Stimulated activated CD8-positive, alpha-beta memory T cell treated with anti-CD3 and anti-CD28 coated beads, Interleukin-4, amount 100 ng/mL, for 4 hours (primary cell): ENCODE measurements around the gene UBTF.
A peak's percentile ranks its signal among the peaks of the same experiment; 100 is the strongest.

Experiments
- DNase-seq, 2 donors: peaks; one replicate each; pipeline ENCODE4 v3.0.0-alpha.2; 2020; ENCODE audit warnings: low read depth in 2 of 2, low spot score in 1 of 2

UBTF gene

DNA sequence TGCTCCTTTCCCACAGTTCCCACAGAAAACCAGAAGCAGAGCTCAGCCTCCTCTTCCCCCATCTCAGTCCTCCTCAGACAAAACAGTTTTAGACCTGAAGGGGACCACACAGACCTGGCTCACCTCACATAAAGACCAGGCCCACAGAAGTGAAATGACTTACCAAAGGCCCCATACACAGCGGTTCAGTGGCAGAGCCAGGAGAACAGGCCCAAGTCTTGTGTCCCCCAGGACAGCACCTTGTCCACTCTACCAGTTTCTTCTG is 5.3 kb downstream of the UBTF start:
- DNase-seq = no peak

DNA sequence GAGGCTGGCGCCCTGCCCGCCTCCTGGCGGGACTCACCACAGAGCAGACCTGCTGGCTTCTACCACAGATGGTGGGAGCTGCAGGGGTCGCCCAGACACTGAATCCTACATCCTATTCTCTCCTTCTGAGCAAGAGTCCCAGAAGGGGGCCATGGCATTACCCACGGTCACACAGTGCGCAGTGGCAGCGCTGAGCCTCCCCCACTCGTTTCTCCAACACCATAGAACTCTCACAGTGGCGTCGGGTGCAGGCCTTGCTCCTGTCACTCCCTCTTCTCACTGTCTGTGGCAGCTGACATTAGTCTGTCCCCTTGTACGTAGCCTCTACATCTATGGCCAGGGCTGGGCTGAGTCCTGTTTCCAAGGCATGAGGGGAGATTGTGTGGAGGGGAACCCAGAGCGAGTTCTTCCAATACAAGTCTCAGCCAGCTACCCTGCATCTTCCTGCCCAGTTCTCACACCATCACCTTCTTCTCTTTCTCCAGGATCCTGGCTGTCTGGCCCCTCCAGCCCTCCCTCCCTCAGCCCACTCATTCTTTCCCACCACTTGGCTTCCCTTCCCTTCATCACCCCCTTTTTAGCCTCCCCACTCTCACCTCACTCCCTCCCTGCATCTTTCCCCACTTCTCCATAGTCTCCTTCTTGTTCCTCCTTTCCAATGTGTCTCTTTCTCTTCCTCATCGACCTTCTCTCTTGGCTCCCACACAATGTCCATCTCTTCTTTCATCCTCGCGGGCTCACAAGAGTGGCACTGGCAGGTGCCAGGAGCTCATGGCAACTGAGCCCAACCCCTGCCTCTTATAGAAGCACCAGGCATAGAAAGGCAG is 5.9 kb downstream of the UBTF start:
- no peak for DNase-seq

DNA sequence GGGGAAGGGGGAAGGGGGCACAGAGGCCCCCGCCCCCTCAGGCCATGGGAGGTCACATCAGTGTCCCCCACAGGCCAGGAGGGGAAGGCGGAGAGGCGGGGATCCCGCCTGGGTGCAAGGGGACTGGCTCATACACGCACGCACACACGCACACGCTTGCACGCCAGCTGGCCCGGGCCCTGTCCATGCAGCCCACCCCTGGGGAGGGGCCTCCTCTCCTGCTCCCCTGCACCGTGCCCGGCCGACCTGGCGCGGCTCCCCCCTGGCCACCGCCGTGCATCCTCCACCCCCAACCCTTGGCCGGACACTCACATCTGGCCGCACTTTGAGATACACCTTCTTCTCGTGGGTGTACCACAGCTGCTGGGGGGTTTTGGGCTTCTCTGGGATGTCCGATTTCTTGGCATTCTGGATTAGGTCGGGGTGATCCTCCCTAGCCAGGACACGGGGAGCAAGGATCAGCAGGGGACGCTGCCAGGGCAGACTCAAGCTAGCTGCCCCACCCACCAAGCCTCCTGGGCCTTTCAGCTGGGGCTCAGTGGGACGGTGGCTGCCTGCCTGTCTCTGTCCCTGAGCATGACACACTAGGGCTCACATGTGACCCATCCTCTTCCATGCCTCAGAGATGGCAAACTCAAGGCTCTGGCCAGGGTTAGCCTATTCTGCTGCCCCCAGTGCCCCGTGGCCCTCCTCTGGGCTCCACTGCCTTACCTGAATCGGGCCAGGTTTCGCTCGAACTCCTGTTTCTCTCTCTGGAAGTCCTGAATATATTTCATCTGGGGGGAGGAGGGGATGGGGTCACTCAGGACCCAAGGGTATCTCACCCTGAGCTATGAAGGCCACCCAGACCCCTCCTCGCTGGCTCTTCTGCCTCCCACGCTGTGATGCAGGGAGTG is 6.7 kb downstream of the UBTF start:
- DNase-seq = no peak

DNA sequence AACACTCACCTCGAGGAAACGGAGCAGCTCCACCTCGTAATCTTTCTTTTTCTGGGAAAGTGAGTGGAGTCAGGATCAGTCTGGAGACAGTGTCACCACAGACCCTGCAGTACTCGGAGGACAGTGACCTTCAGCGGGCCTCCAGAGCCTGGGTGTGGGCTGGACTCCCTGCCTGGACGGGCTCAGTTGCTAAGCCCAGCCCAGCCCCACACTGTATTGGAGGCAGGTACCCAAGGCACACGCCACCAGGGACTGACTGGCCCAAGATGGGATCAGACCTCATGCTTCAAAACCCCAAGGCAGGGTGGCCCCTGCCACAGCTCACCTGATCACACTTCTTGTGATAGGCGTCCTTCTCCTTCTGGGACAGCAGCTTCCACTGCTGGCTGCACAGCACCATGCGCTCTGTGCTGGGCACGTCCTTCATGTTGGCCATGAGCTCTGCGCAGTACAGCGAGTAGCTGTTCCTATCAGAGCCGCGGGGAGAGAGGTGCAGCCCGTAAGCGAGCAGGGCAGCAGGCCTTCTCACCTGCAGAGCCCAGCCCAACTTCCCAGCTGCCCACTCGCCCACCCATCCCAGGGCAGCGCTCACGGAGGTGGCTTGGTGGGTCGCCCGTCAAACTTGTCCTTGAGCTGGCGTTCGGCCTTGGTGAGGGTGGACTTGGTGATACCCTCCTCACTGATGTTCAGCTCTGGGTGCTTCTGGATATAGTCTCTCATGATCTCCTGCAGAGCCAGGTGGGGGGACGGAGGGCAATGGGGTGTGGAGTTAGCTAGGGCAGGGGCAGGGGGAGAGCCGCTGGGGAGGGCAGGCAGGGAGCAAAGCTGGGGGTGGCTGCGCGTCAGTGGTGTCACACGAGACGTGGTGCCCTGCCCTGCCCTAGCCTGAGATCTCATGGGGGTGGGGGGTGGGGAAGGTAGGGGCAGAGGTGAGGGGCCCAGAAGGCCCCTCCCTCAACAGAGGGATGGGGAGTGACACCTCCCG is 7.9 kb downstream of the UBTF start:
- DNase-seq = no peak

DNA sequence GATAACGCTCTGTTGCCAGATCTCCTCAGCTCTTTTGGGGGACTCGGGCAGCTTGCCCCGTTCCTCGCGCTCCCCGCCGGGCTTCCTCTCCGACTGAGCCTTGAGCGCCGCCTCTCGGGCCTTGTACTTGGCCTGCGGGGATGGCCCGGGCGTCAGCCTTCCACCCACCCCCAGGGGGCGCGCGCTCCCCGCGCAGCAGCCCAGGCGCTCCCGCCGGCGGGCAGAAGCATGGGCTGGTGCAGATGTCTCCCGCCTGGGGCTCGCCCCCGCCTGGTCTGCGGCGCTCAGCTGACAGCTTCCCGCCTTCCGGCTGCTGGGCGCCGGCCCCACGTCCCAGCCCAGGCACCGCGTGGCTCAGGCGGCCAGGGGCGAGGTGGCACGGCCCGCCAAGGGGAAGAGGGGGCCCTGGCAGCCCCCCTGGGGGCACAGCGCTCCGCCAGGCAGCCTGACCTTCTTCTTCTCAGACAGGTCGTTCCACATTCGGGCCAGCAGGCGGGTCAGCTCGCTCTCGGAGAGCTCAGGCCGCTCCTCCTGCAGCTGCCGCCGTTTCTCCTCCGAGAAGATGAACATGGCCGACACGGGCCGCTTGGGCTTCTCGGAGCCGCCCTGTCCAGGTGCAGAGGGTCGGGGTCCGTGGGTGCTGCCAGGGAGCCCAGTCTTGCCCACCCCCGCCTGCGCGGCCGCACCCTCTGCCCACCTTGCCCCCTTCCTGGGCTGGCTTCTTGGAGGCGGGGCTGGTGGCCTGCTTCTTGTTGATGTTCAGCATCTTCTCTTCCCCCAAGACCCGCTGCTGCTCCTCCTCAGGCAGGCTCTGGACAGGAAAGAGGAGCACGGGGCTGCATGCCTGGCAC is 8.9 kb downstream of the UBTF start:
- peak; percentile 72 to 80 for DNase-seq

DNA sequence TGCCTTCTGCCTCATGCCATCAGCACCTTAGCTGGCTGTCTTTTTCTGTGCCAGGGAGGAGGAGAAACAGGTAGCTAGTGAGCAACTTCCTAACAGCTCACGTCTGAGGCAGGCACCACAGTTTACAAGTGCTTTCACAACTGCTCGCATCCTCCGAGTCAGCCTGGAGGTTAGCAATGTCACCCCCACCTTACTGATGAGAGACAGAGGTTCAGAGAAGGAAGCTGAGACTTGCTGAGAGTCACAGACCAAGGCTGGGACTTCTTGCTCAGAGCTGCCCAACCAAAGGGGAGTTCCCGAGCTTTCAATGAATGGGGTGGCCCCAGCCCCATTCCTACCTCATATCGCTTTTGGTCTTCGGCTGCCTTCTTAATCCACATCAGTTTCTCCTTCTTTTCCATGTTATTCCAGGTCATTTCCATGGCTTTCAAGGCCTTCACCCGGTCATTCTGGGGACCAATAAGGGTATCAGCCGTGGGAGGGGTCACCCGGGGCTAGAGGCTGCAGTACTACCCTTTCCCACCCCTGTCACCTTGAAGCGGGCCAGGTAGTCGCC is 9.6 kb downstream of the UBTF start:
- DNase-seq = no peak

DNA sequence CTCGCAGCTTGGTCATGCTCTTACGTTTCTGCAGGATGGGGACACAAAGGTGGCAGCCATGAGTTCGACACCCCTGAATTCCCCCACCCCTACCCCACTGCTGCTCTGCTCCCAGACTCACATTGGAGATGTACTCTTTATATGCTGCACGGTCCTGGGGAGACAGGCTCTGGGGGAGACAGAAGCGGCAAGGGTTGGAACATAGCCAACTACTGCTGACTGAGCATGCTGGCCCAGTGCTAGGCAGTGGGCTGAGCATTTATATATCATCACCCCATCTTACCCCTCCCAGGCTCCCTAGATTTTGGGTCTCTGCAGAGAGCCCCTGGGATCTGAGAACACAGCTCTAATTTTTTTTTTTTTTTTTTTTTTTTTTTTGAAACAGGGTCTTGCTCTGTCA is 11.7 kb downstream of the UBTF start:
- DNase-seq = no peak

DNA sequence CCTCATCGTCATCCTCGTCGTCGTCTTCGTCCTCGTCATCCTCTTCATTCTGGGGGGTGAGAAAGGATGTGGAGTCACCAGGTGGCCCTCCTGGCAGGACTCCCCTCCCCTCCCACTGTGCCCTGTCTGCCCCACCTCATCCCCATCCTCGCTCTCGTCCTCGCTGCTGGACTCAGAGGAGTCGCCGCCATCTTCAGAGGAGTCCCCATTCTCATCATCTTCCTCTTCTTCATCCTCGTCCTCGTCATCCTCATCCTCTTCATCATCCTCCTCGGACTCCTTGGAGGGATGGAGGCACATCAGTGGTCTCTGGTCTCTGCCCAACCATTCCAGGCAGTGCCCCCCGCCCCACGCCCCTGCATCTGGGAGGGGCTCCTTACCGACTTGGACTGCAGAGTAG is 12.2 kb downstream of the UBTF start:
- DNase-seq = no peak

DNA sequence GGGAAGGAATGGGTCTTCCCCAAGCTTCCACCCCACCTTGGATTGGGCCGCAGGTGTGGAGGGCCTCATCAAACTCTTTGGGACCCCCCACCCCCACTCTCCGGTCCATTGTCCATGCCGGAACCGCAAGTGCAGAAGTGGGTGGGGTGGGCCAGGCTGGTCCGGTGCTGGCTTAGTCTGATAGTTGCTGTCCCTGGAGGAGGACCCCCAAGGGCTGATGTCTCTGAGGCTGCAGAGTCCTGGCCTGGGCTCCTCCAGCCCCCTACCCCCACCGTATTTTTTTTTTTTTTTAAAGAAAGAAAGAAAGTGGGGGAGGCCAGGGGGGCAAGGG is 12.7 kb downstream of the UBTF start:
- no peak for DNase-seq

DNA sequence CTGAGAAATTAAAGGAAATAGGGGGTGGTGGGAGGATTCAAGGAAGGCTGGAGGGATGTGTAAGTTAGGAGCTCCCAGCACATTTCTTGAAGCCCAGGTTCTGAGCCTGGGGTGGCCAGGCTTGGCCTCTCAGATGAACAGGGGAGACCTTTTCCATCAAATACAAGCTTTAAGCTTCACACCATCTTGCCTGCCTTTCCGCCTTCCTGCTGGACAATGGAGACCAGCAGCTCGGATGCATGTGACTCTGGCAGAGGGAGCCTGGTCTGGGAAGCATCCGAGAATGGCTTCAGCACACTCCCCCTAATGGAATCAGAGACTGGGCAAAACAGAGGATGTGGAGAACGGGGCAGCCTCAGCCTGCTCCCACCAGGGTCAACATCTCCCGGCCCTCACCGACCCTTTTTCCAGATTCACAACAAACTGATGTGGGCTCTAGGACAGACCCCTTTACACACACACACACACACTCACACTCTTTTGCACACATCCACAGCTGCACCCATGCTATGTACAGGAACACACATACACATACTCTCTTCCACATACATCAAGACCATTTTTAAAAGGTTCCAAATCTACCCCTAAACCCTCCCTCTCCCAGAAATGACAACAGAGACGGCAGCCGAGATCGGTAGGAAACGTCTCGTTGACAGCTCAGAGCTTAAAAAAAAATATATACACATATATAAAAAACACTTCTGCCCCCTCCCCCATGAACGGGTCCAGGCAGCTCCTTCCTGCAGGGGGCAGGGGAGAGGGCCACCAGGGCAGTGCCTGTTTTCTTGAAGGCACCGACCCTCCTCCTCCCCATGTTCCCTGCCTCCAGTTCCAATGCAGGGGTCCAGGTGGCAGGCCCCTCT is 13.3 kb downstream of the UBTF start:
- DNase-seq = no peak

DNA sequence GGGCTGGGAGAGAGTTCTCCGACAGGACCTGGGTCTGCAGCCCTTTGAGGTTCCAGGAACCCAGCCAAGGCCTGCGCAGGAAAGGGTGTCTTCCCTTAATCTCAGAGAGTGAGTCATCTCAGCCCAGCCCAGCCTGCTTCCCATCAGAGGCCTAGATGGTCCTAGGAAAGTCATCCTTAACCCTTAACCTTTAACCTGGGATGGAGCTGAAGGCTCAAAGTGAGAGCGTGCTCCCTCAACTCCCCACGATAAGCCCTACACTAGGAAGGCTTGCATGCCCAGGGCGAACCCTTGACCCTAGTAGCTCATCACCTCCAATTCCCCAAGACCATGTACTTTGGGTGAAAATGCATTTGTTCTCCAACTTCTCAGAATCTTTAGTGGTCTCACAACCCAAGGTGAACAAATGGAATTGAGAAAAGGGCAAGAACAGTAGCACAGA is 15.0 kb downstream of the UBTF start:
- DNase-seq = no peak

DNA sequence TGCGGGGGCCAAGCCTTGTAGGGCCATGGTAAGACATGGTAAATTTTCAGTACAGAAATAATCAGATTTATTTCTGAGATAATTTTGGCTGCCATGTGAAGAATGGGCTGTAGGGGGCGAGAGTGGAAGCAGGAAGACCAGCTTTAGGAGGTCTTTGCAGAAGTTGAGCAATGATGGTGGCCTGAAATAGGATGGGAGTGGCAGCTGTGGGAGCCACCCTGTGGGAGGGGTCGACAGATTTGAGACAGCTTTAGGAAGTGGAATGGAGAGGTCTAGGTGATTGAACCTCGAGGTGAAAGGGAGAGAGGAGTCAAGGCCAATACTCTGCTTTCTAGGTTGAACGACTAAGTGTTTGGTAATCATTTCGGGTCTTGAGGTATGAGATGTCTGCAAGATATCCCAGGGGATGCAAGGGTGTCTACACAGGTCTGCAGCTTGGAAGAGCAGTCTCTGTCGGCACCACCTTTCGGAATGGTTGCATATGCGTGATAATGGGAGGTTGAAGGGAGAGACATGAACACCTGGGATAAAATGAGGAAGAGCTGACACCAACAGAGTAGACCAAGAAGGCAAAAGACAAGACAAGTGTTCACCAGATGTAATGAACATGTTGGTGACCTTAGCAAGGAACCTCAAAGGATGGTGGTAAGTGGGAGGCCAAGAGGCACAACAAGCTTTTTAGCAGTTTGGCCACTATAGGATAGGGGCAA is 15.6 kb downstream of the UBTF start:
- no peak for DNase-seq

DNA sequence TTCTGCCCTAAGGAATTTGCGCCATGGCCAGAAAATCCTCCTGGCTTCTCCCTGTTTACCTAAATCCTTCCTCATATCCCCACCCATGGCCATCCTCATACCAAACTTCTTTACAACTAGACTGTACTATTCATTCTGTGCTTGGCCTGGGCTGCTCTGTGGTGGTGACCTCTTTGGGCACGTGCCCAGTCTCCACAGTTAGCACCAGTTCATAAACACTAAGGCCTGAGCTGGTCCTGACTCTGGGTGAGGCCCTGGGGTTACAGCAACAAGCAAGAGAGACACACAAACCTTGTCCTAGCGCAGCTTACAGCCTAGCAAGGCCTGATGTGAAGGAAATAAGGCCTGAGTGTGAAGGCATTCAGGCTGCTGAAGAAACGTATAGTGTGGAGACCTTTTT is 16.7 kb downstream of the UBTF start:
- no peak for DNase-seq

DNA sequence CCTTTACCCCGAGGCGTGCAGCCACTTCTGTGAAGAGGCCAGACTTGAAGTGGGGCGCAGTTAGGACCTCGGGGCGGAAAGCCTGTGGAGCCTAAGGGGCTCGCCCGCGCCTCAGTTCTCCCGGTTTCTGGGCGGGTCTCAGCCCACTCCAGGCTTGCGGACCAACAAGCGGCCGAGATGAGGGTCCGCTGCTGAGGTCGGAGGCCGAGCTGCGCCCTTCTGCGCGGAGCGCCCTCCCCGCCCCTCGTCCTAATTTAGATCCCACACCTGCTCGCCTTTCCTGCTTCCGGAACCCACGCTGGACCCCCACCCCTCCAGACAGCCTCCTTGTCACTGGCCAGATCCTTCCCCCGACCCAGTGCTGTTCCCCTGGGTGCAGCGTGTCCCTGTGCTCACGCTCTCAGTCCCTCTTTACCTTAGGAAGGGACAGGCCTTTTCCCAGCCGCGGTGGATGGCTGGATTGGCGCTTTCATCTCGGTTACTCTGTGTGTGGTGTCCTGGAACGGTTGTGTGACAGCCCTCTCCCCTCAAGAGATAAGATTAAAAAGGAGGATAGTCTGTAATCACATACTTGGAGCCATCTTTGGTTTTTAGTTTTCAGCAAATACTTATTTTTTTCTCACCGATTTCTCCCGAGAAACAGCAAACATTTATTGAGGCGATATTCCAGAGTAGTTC is 18.9 kb downstream of the UBTF start:
- DNase-seq = no peak

DNA sequence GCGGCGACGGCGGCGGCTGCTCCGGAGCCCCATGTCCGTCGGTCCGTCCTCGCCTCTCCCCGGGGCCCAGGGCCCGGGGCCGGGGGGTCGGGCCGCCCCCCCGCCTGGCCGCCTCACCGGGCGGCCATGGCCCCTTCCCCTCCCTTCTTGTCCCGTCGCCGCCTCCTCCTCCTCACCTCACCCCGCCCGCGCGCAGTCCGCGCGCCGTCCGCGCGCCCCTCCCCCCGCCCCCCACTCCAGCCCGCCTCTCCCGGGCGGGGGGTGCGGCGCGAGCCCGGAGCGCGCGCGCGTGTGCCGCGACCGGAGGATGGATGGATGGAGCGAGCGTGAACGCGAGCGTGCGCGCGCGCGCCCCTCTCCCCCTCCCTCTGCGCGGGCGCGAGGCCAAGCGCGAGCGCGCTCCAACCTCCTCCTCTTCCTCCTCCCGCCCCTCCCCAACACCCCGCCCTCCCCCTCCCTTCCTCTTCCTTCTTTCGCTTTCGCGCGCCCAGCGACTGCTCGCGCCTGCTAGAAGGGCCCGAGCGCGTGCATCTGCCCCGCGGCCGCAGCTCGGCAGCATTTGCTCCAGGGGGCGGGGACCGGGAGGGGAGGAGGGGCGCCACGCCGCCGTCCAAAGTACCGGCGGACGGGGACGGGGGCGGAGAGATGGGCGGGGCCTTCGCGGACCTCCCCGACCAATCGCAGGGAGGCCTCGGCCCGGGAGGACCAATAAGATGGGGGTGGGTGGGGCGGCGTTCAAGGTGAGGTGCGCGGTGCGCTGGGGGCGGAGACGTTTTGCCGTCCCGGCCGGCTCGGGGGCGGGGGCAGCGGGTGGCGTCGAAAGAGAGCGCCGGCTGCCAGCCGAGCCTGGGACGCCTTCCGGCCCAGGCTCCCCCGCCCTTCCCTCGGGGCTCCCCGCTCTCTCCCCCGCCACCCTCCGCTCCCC is 19.7 kb downstream of the UBTF start, which contains the start of gene ATXN7L3:
ATXN7L3 (minus strand) TSS at position 332 of the 925 bp plus-strand sequence. CDS start 1,814 bp downstream, outside the sequence.
- peak; percentile 99 to 100 for DNase-seq

DNA sequence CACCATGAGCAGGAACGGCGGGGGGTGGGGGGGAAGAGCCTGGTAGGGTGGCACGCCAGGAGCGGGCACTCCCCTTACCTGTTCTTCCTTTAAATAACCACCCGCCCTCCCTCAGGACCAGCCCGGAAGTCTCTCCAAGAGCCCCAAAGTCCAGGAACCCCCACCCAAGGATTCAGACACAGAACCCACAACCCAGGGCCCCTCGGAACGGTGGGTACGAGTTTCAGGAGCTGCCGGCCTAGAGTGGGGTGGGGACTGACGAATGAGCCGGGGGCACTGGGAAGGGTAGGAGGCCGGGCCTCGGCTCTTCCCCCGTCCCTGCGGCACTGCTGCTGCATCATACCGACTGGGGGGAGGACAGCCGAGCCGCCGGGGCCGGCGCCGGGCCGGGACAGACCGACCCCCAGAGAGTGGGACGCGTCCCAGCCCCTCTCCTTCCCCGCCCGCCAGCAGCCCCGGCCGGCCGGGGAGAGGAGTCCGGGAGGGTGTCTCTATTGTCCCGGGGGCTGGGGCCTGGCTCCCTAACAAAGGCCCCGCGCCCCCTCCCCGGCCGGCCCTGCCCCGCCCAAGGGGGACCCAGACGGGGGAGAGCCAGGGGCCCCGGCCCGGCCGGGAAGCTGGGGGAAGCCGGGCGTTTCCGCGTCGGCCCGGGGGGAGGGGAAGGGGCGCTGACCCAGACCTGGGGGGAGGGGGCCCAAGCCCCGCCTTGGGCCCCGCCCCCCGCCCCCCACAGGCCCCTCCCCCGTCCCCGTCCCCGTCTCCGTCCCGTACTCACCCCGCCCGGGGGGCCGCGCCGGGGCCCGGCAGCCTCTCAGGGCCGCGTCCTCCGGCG is 20.5 kb downstream of the UBTF start:
- no peak for DNase-seq
